CD4-positive, alpha-beta T cell (primary cell): ENCODE measurements around the gene EPDR1. TPM values are rescaled to one million over a fixed set of nuclear protein-coding genes. Genes with fewer than 3 reads are reported as not detected.

Experiments
- ATAC-seq: fragments of 200-7000 bp; cut with Tn5 transposase; one replicate; pipeline ENCODE4 v1.10.0; 2022; ENCODE audit warnings: mild to moderate bottlenecking; ENCODE audit not compliant: poor library complexity
- CTCF ChIA-PET: fragments of 350-600 bp; sonication (Branson Sonifier 250); formaldehyde crosslinking; loops from one replicate; lab custom pipeline; 2021; ENCODE audit warnings: antibody characterized with exemption, inconsistent platforms; lab: Charles Lee
- POLR2A ChIA-PET: fragments of 350-600 bp; sonication (Branson Sonifier 250); formaldehyde crosslinking; loops from one replicate; lab custom pipeline; 2021; ENCODE audit warnings: antibody characterized with exemption, inconsistent platforms; lab: Charles Lee
- DNase-seq, 14 experiments: peaks; one replicate each; pipeline ENCODE4 v3.0.0-alpha.2; 2013 to 2020; ENCODE audit warnings: mixed read lengths in 2 of 14
- H3K27ac ChIP-seq, 2 donors: one replicate each; pipeline versions ENCODE4 v1.5.1 to v1.7.0; 2013; ENCODE audit warnings: low read length in 2 of 2, low read depth in 1 of 2, mild to moderate bottlenecking in 1 of 2
- H3K27me3 ChIP-seq, 2 experiments: 1 replicate in 1 of 2; 2 replicates in 1 of 2; pipeline versions ENCODE4 v1.6.1 to v1.7.0; 2013; ENCODE audit warnings: low read length in 2 of 2, control low read depth in 1 of 2, mild to moderate bottlenecking in 1 of 2, moderate library complexity in 1 of 2; ENCODE audit not compliant: insufficient read depth in 2 of 2, control insufficient read depth in 1 of 2
- H3K36me3 ChIP-seq: one replicate; pipeline ENCODE4 v1.6.1; 2013; ENCODE audit warnings: low read length, control low read depth; ENCODE audit not compliant: insufficient read depth
- H3K4me1 ChIP-seq: one replicate; pipeline ENCODE4 v1.6.1; 2013; ENCODE audit warnings: low read length, control low read depth; ENCODE audit not compliant: insufficient read depth
- H3K4me3 ChIP-seq: one replicate; pipeline ENCODE4 v1.5.1; 2013; ENCODE audit warnings: mild to moderate bottlenecking, low read length, moderate library complexity
- H3K9me3 ChIP-seq, 2 experiments: 1 replicate in 1 of 2; 2 replicates in 1 of 2; pipeline versions ENCODE4 v1.6.1 to v1.7.0; 2013; ENCODE audit warnings: low read length in 2 of 2, mild to moderate bottlenecking in 2 of 2, control low read depth in 1 of 2, moderate library complexity in 1 of 2; ENCODE audit not compliant: control insufficient read depth in 1 of 2, insufficient read depth in 1 of 2
- H3K27ac Mint-ChIP-seq: one replicate; pipeline ENCODE4 v1.8.0; 2020; ENCODE audit warnings: mixed read lengths
- H3K27me3 Mint-ChIP-seq: one replicate; pipeline ENCODE4 v1.8.0; 2021; ENCODE audit warnings: mixed read lengths
- H3K36me3 Mint-ChIP-seq: one replicate; pipeline ENCODE4 v1.8.0; 2021; ENCODE audit warnings: low read depth, mixed read lengths
- H3K4me1 Mint-ChIP-seq: one replicate; pipeline ENCODE4 v1.8.0; 2021; ENCODE audit warnings: low read depth, mixed read lengths
- H3K4me3 Mint-ChIP-seq: one replicate; pipeline ENCODE4 v1.8.0; 2020; ENCODE audit warnings: mild to moderate bottlenecking, mixed read lengths
- H3K9me3 Mint-ChIP-seq: one replicate; pipeline ENCODE4 v1.8.0; 2020; ENCODE audit warnings: mixed read lengths
- CTCF ChIP-seq: fragments of 200-600 bp; IDR thresholded peaks from one replicate; pipeline ENCODE4 v1.8.0; 2022; ENCODE audit warnings: antibody characterized with exemption, mild to moderate bottlenecking
- intact Hi-C, 2 experiments: fragments of 100-400 bp; cut with DNase I in 1 of 2; cut with micrococcal nuclease in 1 of 2; formaldehyde crosslinking; loops; one replicate each; pipeline versions ENCODE4 v1.15.1 to v1.9.0; 2023 to 2025; cut with DNase I, micrococcal nuclease
- total RNA-seq, 174 experiments: library from RNA in 2 of 174; stranded (reverse) in 2 of 174; gene quantifications; one replicate each; pipeline ENCODE4 v1.2.3 and lab custom pipeline; 2021 to 2026

Gene EPDR1
- total RNA-seq, 2 experiments from 2014 or later: not detected

GRCh38 chr7:37915438-37915837, 5.0 kb upstream of the EPDR1 start:
- Histone ChIP-seq H3K4me3 (no peak overlapping the region), H3K4me1 (peaks cover 9% of the 10 kb centered on the region), H3K36me3 (no peaks in the 10 kb centered on the region), H3K27ac (no peak overlapping the region), H3K27me3 (peaks cover 16 to 39% of the 10 kb centered on the region in 2 experiments), H3K9me3 (peaks cover 0 to 8% of the 10 kb centered on the region in 2 experiments)
- CTCF ChIA-PET: no interaction called here
- DNase-seq: peak in 1 of 14 experiments; percentile 12
- intact Hi-C loops: no loop called here
- no peak for ATAC-seq
- no peaks in the 10 kb centered on the region for H3K9me3 Mint-ChIP-seq
- TF ChIP-seq CTCF: no peak
- peaks cover 17% of the 10 kb centered on the region for H3K4me1 Mint-ChIP-seq
- H3K4me3 Mint-ChIP-seq: no peak overlapping the region
- POLR2A ChIA-PET: no interaction called here
- H3K36me3 Mint-ChIP-seq: no peaks in the 10 kb centered on the region
- no peak overlapping the region for H3K27ac Mint-ChIP-seq
- peaks cover 82% of the 10 kb centered on the region for H3K27me3 Mint-ChIP-seq

- intact Hi-C loops: no loop called here
- H3K4me1 Mint-ChIP-seq: peaks cover 19% of the 10 kb centered on the region
- POLR2A ChIA-PET: no interaction called here
- Histone ChIP-seq H3K27ac (no peak overlapping the region), H3K27me3 (peaks cover 20 to 44% of the 10 kb centered on the region in 2 experiments), H3K9me3 (peaks cover 0 to 10% of the 10 kb centered on the region in 2 experiments), H3K4me3 (no peak overlapping the region), H3K36me3 (no peaks in the 10 kb centered on the region), H3K4me1 (peaks cover 11% of the 10 kb centered on the region)
- no peak for ATAC-seq
- no peak for TF ChIP-seq CTCF
- CTCF ChIA-PET: no interaction called here
- H3K36me3 Mint-ChIP-seq: no peaks in the 10 kb centered on the region
- no peaks in the 10 kb centered on the region for H3K9me3 Mint-ChIP-seq
- no peak overlapping the region for H3K27ac Mint-ChIP-seq
- H3K4me3 Mint-ChIP-seq: no peak overlapping the region
- peaks cover 80% of the 10 kb centered on the region for H3K27me3 Mint-ChIP-seq
- DNase-seq: peak in 2 of 14 experiments; percentile 2 to 9
Observed at GRCh38 chr7:37916017-37916672, 4.3 kb upstream of the EPDR1 start.

- Histone ChIP-seq H3K9me3 (peaks cover 0 to 12% of the 10 kb centered on the region in 2 experiments), H3K4me1 (peaks cover 14% of the 10 kb centered on the region), H3K27me3 (peaks cover 23 to 52% of the 10 kb centered on the region in 2 experiments), H3K27ac (no peak within 1 kb of the TSS), H3K4me3 (no peak within 1 kb of the TSS), H3K36me3 (no peaks in the 10 kb centered on the region)
- Mint-ChIP-seq H3K27ac (no peak within 1 kb of the TSS), H3K36me3 (no peaks in the 10 kb centered on the region), H3K9me3 (no peaks in the 10 kb centered on the region), H3K4me3 (no peak within 1 kb of the TSS), H3K27me3 (peaks cover 84% of the 10 kb centered on the region), H3K4me1 (peaks cover 19% of the 10 kb centered on the region)
- TF ChIP-seq CTCF: no peak
- CTCF ChIA-PET: interaction anchor here (1.2 kb wide), 1 partner anchor 12 kb away, joined by 3 read pairs; no protein-coding TSS in a partner anchor
- POLR2A ChIA-PET: no interaction called here
- ATAC-seq (no peak), DNase-seq (peak in 2 of 14 experiments; percentile 20 to 21)
- intact Hi-C loops: no loop called here
Observed at GRCh38 chr7:37916673-37917660, 3.5 kb upstream of the EPDR1 start, which contains the start of gene SFRP4. Gene SFRP4, minus strand, starts transcription at chr7:37916817. Its CDS starts 280 bp downstream, at chr7:37916537.
